ENCODE data around the gene RASGRP2.

- no peak for TF ChIP-seq POLR2A (IDR thresholded peaks at IDR 0.05; ENCODE audit: low read depth, low read length)
- TF ChIP-seq TAF1 (IDR thresholded peaks at IDR 0.05; ENCODE audit: low read depth, low read length), result no peak
- no peak for TF ChIP-seq POLR2AphosphoS5 (IDR thresholded peaks at IDR 0.05; ENCODE audit: low read depth, low read length)
- no peak for TF ChIP-seq SPI1 (IDR thresholded peaks at IDR 0.05; ENCODE audit: low read depth, low read length)
- no peak for TF ChIP-seq PAX5 (IDR thresholded peaks at IDR 0.05; ENCODE audit: insufficient read depth, low read length, severe bottlenecking)
Measured at GRCh38 chr11:64726211-64726641, 17.7 kb downstream of the RASGRP2 start.
